Omental fat pad (tissue), 4 donors: Measurements from ENCODE around the gene C12orf76. TPM values are rescaled to one million over a fixed set of nuclear protein-coding genes. Genes with fewer than 3 reads are reported as not detected.

ENCODE experiments used
- ATAC-seq: fragments of 150-250 bp; one replicate; pipeline ENCODE4 v1.9.1; 2016; ENCODE audit warnings: mild to moderate bottlenecking, moderate library complexity; ENCODE audit not compliant: low FRiP score
- DNase-seq: peaks from one replicate; pipeline ENCODE4 v3.0.0-alpha.2; 2019; ENCODE audit warnings: low spot score
- CTCF ChIP-seq, 3 donors: fragments of 450-650 bp; IDR thresholded peaks; one replicate each; pipeline ENCODE4 v1.5.1; 2016 to 2017; ENCODE audit warnings: antibody characterized with exemption in 3 of 3, mild to moderate bottlenecking in 3 of 3, moderate library complexity in 2 of 3
- total RNA-seq, 4 donors: library from RNA; depleted of rRNA; stranded (reverse); fragments of >200 nt; gene quantifications; one replicate each; pipeline ENCODE4 v1.1.0, GENCODE V29; 2016

Gene C12orf76
- total RNA-seq, 4 donors from 2014 or later = 7.4 to 17.0 (median 11.9) TPM

GRCh38 chr12:110004598-110004997 is 43.7 kb downstream of the C12orf76 start:
- no peak for TF ChIP-seq CTCF (IDR thresholded peaks at IDR 0.05)
- DNase-seq (no peak), ATAC-seq (no peak)

GRCh38 chr12:110002676-110003515 is 45.4 kb downstream of the C12orf76 start:
- no peak for DNase-seq
- no peak for ATAC-seq
- TF ChIP-seq CTCF (IDR thresholded peaks at IDR 0.05) = no peak

GRCh38 chr12:110001596-110001995 is 46.7 kb downstream of the C12orf76 start:
- no peak for TF ChIP-seq CTCF (IDR thresholded peaks at IDR 0.05)
- ATAC-seq = no peak
- no peak for DNase-seq

GRCh38 chr12:109999983-110000505 is 48.3 kb downstream of the C12orf76 start:
- DNase-seq (no peak), ATAC-seq (no peak)
- no peak for TF ChIP-seq CTCF (IDR thresholded peaks at IDR 0.05)

- no peak for DNase-seq
- no peak for ATAC-seq
- no peak for TF ChIP-seq CTCF (IDR thresholded peaks at IDR 0.05)
Observed at GRCh38 chr12:109999649-109999971, 48.7 kb downstream of the C12orf76 start.

- DNase-seq (peak; percentile 40), ATAC-seq (peak; percentile 94)
- TF ChIP-seq CTCF (IDR thresholded peaks at IDR 0.05) = no peak
Observed at GRCh38 chr12:109998904-109999648, 49.2 kb downstream of the C12orf76 start, which contains the start of gene ANKRD13A. ANKRD13A (plus strand) TSS chr12:109999430; CDS start chr12:109999689, 259 bp downstream.
